DMS 273 treated with DMSO at 0.1 percent for 48 hours (cell line): ENCODE results near the gene PLEKHA7.
A peak's percentile ranks its signal among the peaks of the same experiment; 100 is the strongest.
"Not testable (repeated sequence)": the region's sequence is repeated elsewhere in the genome, so short reads cannot be mapped to it uniquely, and the experiment has no call there.

ENCODE experiments used
- DNase-seq: peaks from one replicate; lab custom pipeline; 2025; lab: John Stamatoyannopoulos, UW

Gene PLEKHA7

DNA sequence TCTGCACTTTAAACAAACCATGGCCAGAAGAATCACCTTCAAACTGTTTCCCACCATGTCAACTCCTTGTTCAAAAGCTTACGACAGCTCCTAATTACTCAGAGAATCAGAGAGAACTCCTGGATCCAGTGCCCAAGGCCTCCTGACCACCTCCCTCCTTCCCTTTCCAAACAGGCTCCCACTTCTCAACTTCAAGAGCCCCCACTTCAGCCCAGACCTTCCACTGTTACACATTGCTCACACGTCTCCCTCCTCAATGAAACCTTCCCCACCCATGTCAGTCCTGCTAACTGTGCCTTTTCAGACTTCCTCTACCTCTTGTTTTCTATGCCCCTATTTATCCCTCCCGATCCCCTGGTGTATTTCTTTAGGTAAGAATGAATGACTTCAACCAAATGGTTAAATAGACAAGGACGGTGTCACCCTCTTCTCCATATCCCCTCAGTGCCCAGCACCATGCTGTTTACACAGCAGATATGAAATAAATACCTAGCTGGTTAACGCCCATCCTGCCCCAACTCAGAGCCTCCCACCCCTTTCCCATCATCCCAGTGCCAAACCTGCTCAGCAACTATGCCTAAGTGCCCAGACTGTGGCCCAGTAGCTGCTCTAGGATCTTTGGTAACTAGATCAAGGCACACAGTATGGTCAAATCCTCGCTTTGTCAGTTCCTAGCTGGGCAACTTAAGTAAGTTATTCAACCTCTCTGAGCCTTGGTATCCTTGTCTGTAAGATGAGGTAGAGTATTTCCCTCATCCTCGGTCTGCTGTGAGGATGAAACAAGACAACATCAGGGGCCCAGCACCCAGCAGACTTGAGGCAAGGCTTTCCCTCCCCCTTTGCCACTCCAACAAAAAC, 36.8 kb downstream of the PLEKHA7 start:
- no peak for DNase-seq

DNA sequence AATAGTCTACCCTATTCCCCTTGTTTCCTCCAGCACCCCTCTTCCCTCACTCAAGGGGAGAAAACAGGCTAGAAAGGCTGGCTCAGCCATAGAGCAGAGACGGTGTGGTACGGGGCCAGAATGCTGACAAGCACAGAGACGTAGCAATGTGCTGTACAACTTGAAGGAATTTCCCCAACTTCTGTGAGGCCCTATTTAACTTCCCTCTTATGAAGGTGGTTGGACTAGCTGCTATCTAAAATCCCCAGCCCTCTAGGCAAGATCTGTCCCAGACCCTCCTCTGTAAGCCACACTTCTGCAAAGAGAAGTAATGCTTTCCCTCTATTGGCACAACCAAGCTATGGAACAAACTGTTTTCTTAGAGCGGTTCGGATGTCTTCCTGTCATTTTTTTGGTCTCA, 37.8 kb downstream of the PLEKHA7 start:
- DNase-seq, result no peak

- no peak for DNase-seq
These were observed 38.3 kb downstream of the PLEKHA7 start for GRCh38 chr11:16975906-16976305.

DNA sequence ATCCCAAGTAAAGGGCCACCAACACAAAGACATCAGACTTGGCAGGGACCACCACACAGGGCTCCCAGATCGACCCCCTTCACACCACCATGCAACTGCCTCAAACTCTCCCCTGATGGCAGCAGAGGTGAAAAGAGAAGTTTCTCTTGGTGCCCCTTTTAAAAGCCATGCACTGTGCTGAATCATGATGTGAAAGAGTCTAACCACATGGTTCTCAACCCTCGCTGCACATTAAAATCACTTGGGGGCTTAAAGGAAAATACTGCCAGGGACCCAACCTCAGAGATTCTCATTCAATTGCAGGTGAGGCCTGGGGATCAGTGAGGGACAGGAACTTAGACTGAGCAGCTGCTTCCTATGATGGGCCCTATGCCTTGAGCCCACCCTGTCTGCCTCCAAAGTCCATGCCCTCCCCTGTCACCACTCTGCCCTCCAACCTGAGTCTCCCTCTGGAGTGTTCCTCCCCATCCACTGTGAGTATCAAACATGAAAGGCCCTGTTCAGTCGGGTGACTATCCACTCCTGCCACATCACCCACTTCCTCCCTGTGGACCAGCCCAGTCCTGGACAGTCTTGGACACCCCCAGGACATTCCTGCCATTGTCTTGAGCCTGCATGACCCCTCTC, 40.8 kb downstream of the PLEKHA7 start:
- no peak for DNase-seq

- no peak for DNase-seq
These were observed 44.9 kb downstream of the PLEKHA7 start for GRCh38 chr11:16969010-16969999.

GRCh38 chr11:16968196-16968595, 46.0 kb downstream of the PLEKHA7 start:
- no peak for DNase-seq

- no peak for DNase-seq
These were observed 47.1 kb downstream of the PLEKHA7 start for GRCh38 chr11:16966930-16967671.

DNA sequence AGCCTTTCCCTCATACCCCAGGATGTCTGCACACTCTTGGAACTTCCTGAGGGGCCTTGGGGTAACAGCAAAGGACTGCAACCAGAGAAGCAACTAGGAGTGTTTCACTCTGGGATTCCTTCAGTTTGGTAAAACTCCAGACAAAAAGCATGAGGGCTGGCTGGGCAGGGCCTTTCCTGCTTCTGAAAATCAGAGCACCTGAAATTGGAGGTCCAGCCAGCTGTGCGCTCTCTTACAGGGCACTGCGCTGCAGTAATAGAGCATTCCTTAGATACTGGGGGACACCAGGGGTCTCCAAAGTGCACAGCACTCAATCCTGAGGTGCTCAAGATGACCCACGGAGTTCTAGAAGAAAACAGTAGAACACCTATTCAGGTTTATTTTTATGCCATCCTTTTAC, 49.7 kb downstream of the PLEKHA7 start:
- DNase-seq, result no peak

GRCh38 chr11:16963316-16963876, 50.8 kb downstream of the PLEKHA7 start:
- DNase-seq, result no peak

GRCh38 chr11:16962589-16962988, 51.6 kb downstream of the PLEKHA7 start:
- DNase-seq, result not testable (repeated sequence)

DNA sequence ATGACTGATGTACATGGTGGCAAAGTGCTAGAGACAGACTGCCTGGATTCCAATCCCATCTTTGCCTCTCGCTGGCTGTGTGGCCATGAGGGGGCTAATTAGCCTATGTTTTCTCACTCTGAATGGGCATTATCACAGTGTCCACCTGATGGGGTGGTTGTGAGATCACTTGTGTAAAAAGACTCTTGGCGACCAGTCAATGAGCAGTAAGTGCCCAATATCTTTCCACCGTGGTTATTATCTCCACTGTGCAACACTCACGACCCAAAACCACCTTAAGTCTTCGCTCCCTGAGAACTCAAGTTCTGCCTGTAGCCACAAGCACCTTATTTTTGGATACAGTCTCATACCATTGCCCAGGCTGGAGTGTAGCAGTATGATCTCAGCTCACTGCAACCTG, 52.1 kb downstream of the PLEKHA7 start:
- no peak for DNase-seq

- DNase-seq, result no peak
These were observed 54.0 kb downstream of the PLEKHA7 start for GRCh38 chr11:16960250-16960649.

DNA sequence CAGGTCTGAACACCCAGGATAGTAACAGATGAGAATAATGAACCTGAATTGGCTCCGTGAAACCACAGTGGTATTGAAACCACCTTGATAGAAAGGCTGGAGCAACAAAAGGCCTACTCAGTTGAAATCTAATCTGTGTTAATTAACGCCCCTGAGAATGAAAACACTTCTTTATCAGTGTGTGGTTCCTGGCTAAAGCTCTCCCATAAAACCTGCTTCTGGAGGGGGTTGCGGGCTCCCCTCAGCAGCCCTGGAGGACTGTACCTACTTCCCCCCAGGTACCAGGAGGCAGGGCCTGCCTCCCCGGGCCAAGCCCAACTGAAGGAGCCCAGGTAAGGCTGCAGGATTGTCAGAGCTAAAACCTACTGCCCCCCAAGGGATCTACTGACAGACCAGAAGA, 54.6 kb downstream of the PLEKHA7 start:
- DNase-seq, result no peak

DNA sequence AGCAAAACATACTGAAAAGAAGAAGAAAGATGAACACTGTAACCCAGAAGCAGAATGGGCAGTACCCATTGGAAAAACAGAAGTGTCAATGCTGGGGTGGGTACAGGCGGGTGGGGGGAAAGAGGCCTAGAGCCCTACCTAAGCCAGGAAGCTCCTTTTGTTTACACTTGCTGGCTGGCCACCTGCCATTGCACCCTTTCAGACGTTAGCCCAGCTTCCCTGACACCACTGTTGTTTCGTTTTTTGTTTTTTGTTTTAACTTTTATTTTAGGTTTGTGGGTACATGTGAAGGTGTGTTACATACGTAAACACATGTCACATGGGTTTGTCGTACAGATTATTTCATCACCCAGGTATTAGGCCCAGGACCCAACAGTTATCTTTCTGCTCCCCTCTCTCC, 55.4 kb downstream of the PLEKHA7 start:
- no peak for DNase-seq

- DNase-seq, result no peak
These were observed 57.6 kb downstream of the PLEKHA7 start for GRCh38 chr11:16956538-16957153.

GRCh38 chr11:16953663-16954062, 60.6 kb downstream of the PLEKHA7 start:
- DNase-seq, result no peak

- no peak for DNase-seq
These were observed 67.5 kb downstream of the PLEKHA7 start for GRCh38 chr11:16946477-16947282.

DNA sequence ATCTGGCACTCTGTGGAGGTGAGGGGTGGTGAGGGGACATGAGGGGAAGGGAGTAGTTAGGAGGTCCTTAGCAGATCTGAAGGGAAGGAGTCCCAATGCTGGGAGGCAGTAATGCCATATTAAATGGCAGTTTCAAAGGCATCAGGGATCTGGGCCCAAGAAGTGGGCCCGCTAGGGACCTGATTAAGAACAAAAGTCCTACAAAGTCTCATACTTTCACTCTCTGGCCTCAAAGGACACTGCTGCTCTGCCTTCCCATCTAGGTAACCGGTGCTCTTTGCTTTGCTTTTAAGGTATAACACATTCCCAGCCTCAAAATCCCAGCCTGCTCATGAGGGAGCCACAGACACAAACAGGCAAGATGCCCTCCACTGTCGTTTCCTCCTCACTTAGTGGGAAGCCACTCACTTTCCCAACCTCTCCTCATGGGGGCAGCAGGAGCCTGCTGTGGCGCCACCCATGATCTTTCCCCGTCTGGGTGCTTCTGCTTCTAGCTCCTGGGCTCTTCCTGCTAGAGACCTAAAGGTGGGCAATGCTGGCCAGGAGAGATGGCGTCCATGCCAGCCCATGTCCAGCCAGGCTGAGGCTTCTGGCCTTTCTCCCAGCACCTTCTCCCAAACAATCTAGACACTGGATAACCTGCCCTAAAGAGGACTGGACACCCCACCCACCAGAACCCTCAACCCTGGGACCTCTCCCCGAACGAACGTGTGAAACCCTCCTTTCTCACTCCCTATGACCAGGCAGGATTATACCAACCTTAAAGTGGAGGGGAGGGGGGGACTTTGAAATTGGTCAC, 68.3 kb downstream of the PLEKHA7 start:
- DNase-seq, result peak; percentile 24

DNA sequence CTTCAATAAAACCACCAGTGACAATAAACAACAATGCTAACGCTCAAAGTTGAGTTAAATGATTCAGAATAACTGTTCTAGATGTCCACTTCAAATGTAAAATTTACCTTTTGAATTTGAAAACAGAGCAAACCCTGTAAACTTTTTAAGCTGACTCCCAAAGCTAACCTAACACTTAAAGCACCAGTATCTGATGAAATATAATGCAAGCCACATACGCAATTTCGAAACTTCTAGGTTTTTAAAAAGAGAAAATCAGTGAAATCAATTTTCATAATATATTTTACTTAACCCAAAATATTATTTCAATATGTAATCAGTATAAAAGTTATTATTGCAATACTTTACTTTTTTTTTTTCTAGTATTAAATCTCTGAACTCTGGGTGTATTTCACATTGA, 71.3 kb downstream of the PLEKHA7 start:
- no peak for DNase-seq
